ENCODE data around the gene NGF. TPM values are rescaled to one million over a fixed set of nuclear protein-coding genes. Genes with fewer than 3 reads are reported as not detected.

NGF gene
- total RNA-seq, 2 donors from 2014 or later: 1.1 to 1.4 TPM

GRCh38 chr1:115277276-115277675, 60.8 kb downstream of the NGF start:
- H3K27me3 ChIP-seq (replicated peaks; ENCODE audit: insufficient read depth): no peaks in the 10 kb centered on the region

DNA sequence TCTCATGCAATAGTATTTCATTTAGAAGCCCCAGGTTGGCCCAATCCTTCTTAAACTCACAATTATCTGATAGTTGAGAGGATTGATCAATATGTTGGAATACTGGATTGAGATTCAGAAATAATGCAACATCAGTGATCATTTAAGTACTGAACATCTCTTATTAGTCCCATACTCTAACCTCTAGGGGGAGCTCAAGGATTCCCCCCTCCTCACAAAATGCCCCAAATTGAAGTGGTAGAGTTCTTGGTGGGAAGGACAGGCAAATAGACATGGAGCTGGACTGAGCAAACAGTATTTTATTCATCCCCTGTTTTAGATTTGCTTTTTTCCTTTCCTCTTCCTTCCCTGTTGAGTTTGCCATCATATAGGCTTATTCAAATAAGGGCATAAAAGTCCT, 62.8 kb downstream of the NGF start:
- DNase-seq (ENCODE audit: low spot score): no peak
- Histone ChIP-seq H3K27me3 (replicated peaks; ENCODE audit: insufficient read depth) (no peaks in the 10 kb centered on the region), H3K4me1 (replicated peaks) (no peaks in the 10 kb centered on the region), H3K36me3 (no peaks in the 10 kb centered on the region), H3K27ac (no peak overlapping the region), H3K4me3 (no peak overlapping the region), H3K9me3 (no peaks in the 10 kb centered on the region)
- intact Hi-C loops (cut with DNase I): no loop called here
- TF ChIP-seq POLR2A (IDR thresholded peaks at IDR 0.05) (no peak), CTCF (IDR thresholded peaks at IDR 0.05) (no peak), POLR2AphosphoS5 (IDR thresholded peaks at IDR 0.05) (no peak)

More at GRCh38 chr1:115277276-115277675, 60.8 kb downstream of the NGF start:
- Histone ChIP-seq H3K4me1 (replicated peaks) (no peaks in the 10 kb centered on the region), H3K9me3 (no peaks in the 10 kb centered on the region), H3K4me3 (no peak overlapping the region), H3K27ac (no peak overlapping the region), H3K36me3 (no peaks in the 10 kb centered on the region)
- no peak for DNase-seq (ENCODE audit: low spot score)
- no peak for TF ChIP-seq POLR2AphosphoS5 (IDR thresholded peaks at IDR 0.05)
- TF ChIP-seq CTCF (IDR thresholded peaks at IDR 0.05): no peak
- 64% methylated on average over 2 of the region's 2 CpGs for WGBS
- intact Hi-C loops (cut with DNase I): no loop called here

- no peak for DNase-seq (ENCODE audit: low spot score)
- no peak overlapping the region for H3K27ac ChIP-seq
- H3K27me3 ChIP-seq (replicated peaks; ENCODE audit: insufficient read depth): no peaks in the 10 kb centered on the region
- TF ChIP-seq CTCF (IDR thresholded peaks at IDR 0.05): no peak
- TF ChIP-seq POLR2AphosphoS5 (IDR thresholded peaks at IDR 0.05): no peak
- no peak for TF ChIP-seq POLR2A (IDR thresholded peaks at IDR 0.05)
- no peaks in the 10 kb centered on the region for H3K9me3 ChIP-seq
- H3K4me1 ChIP-seq (replicated peaks): no peaks in the 10 kb centered on the region
- 92% methylated on average over 4 of the region's 4 CpGs for WGBS
- H3K36me3 ChIP-seq: no peaks in the 10 kb centered on the region
- intact Hi-C loops (cut with DNase I): no loop called here
- no peak overlapping the region for H3K4me3 ChIP-seq
Observed at GRCh38 chr1:115274467-115274866, 63.6 kb downstream of the NGF start.

DNA sequence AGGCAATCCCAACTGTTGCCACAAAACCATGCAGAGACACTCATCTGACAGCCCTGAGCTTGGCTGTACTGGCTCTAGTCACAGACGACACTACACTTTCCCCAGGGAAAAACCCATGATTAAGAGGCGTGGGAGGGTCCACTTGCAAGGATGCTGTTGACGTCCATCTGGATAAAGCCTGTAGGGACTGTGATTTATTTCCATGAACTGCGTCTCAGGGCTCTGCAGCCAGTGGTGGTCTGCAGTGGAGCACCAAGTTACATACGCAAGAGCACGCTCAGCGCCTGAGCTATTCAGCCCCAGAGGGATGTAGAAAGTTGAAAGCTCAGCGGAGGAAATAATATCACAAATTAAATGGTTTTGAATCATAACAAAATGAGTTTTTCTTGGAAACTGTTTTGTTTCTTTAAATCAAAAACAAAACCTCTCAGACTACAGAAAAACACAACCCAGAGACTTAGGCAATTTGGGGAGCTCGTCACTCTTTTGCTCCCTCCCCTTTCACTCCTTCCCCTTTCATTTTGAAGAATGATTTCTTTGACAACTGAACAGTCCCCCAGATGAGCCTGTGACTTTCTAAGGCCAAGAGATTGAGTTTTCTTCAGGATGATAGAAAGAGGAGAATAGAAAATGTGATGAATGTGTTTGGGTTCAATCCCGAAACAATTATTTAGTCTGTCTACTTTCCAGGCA, 71.2 kb downstream of the NGF start:
- intact Hi-C loops (cut with DNase I): no loop called here
- WGBS: 87% methylated on average over 10 of the region's 10 CpGs
- Histone ChIP-seq H3K4me1 (replicated peaks) (no peaks in the 10 kb centered on the region), H3K27ac (no peak overlapping the region), H3K4me3 (no peak overlapping the region), H3K27me3 (replicated peaks; ENCODE audit: insufficient read depth) (no peaks in the 10 kb centered on the region), H3K9me3 (no peaks in the 10 kb centered on the region), H3K36me3 (no peaks in the 10 kb centered on the region)
- DNase-seq (ENCODE audit: low spot score): no peak
- TF ChIP-seq CTCF (IDR thresholded peaks at IDR 0.05): no peak
- no peak for TF ChIP-seq POLR2AphosphoS5 (IDR thresholded peaks at IDR 0.05)
- no peak for TF ChIP-seq POLR2A (IDR thresholded peaks at IDR 0.05)

DNA sequence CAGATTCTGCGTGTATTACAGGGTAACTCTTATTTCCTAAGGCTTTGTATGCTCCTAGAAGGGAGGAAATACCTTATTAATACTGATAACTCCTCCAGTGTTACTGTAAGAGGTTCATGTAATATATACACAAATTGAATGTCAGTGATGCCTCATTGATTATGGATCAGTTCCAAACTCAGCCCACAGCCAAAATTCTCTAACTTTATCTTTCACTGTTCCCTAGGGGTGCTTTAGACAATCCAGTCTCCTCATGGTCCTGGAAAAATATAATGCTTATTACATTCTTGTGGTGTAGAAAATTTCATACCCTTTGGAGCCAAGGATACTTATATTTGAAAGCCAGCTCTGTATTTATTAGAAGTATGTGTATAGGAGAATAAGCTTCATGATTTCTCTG, 73.0 kb downstream of the NGF start:
- TF ChIP-seq POLR2AphosphoS5 (IDR thresholded peaks at IDR 0.05) (no peak), CTCF (IDR thresholded peaks at IDR 0.05) (no peak), POLR2A (IDR thresholded peaks at IDR 0.05) (no peak)

More for the DNA sequence above, 73.0 kb downstream of the NGF start:
- Histone ChIP-seq H3K4me1 (replicated peaks) (no peaks in the 10 kb centered on the region), H3K27ac (no peak overlapping the region), H3K9me3 (no peaks in the 10 kb centered on the region), H3K36me3 (no peaks in the 10 kb centered on the region), H3K27me3 (replicated peaks; ENCODE audit: insufficient read depth) (no peaks in the 10 kb centered on the region), H3K4me3 (no peak overlapping the region)
- no peak for DNase-seq (ENCODE audit: low spot score)
- intact Hi-C loops (cut with DNase I): no loop called here
- WGBS: 96% methylated on average over 1 of the region's 1 CpG

Measured in prostate gland (tissue), 2 donors.